ENCODE data around the gene DENND11. TPM values are rescaled to one million over a fixed set of nuclear protein-coding genes. Genes with fewer than 3 reads are reported as not detected.

The DENND11 gene
- total and polyA plus RNA-seq, 8 donors, result 5.1 to 24.3 (median 17.9) TPM

GRCh38 chr7:141715794-141716689 lies 14.1 kb upstream of the DENND11 start:
- 82 to 86% methylated on average over 6 of the region's 6 CpGs for WGBS, 2 donors
- no peak overlapping the region for H3K4me3 ChIP-seq
- intact Hi-C loops (cut with DNase I), result no loop called here
- no peaks in the 10 kb centered on the region for H3K27me3 ChIP-seq
- ATAC-seq (no peak), FAIRE-seq (no peak), DNase-seq (no peak)
- H3K4me1 ChIP-seq, result no peaks in the 10 kb centered on the region
- no peak for TF ChIP-seq CTCF (IDR thresholded peaks at IDR 0.05)
- no peaks in the 10 kb centered on the region for H3K9me3 ChIP-seq
- H3K36me3 ChIP-seq, result no peaks in the 10 kb centered on the region
- no peak overlapping the region for H3K27ac ChIP-seq

GRCh38 chr7:141715018-141715417 lies 13.1 kb upstream of the DENND11 start:
- no peak for TF ChIP-seq CTCF (IDR thresholded peaks at IDR 0.05)
- no peak for FAIRE-seq
- Histone ChIP-seq H3K27ac (no peak overlapping the region), H3K36me3 (no peaks in the 10 kb centered on the region), H3K9me3 (no peaks in the 10 kb centered on the region), H3K27me3 (no peaks in the 10 kb centered on the region), H3K4me3 (no peak overlapping the region), H3K4me1 (no peaks in the 10 kb centered on the region)
- intact Hi-C loops (cut with DNase I), result no loop called here
- DNase-seq, result no peak
- no peak for ATAC-seq
- WGBS, 2 donors, result 55 to 57% methylated on average over 4 of the region's 4 CpGs

GRCh38 chr7:141714571-141714970 lies 12.6 kb upstream of the DENND11 start:
- no peak for TF ChIP-seq CTCF (IDR thresholded peaks at IDR 0.05)
- H3K4me3 ChIP-seq, result no peak overlapping the region
- H3K27me3 ChIP-seq, result no peaks in the 10 kb centered on the region
- no peak for FAIRE-seq
- 85 to 88% methylated on average over 2 of the region's 2 CpGs for WGBS, 2 donors
- H3K36me3 ChIP-seq, result no peaks in the 10 kb centered on the region
- H3K4me1 ChIP-seq, result no peaks in the 10 kb centered on the region
- no peak for DNase-seq
- no peaks in the 10 kb centered on the region for H3K9me3 ChIP-seq
- H3K27ac ChIP-seq, result no peak overlapping the region
- intact Hi-C loops (cut with DNase I), result no loop called here
- ATAC-seq, result no peak

- H3K4me3 ChIP-seq, result no peak overlapping the region
- no peak overlapping the region for H3K27ac ChIP-seq
- no peaks in the 10 kb centered on the region for H3K36me3 ChIP-seq
- H3K27me3 ChIP-seq, result no peaks in the 10 kb centered on the region
- TF ChIP-seq CTCF (IDR thresholded peaks at IDR 0.05), result no peak
- ATAC-seq (no peak), DNase-seq (no peak), FAIRE-seq (no peak)
- no peaks in the 10 kb centered on the region for H3K9me3 ChIP-seq
- WGBS, 2 donors, result 83 to 91% methylated on average over 1 of the region's 1 CpG
- intact Hi-C loops (cut with DNase I), result no loop called here
- no peaks in the 10 kb centered on the region for H3K4me1 ChIP-seq
Observed at GRCh38 chr7:141713890-141714289, 11.9 kb upstream of the DENND11 start.

- DNase-seq (no peak), FAIRE-seq (no peak), ATAC-seq (no peak)
- H3K36me3 ChIP-seq, result no peaks in the 10 kb centered on the region
- no peak overlapping the region for H3K27ac ChIP-seq
- intact Hi-C loops (cut with DNase I), result no loop called here
- no peaks in the 10 kb centered on the region for H3K4me1 ChIP-seq
- no peaks in the 10 kb centered on the region for H3K9me3 ChIP-seq
- H3K4me3 ChIP-seq, result no peak overlapping the region
- no peaks in the 10 kb centered on the region for H3K27me3 ChIP-seq
- WGBS, 2 donors, result 85 to 90% methylated on average over 5 of the region's 5 CpGs
- TF ChIP-seq CTCF (IDR thresholded peaks at IDR 0.05), result no peak
Observed at GRCh38 chr7:141712603-141713255, 10.8 kb upstream of the DENND11 start.

Data from pancreas (tissue), 10 donors.